Fibroblast of villous mesenchyme (primary cell): ENCODE results near the gene C6orf89. TPM values are rescaled to one million over a fixed set of nuclear protein-coding genes. Genes with fewer than 3 reads are reported as not detected.

ENCODE experiments used
- DNase-seq: peaks from one replicate; pipeline ENCODE4 v3.0.0-alpha.2; 2010; ENCODE audit warnings: low read depth
- H3K4me3 ChIP-seq: 2 replicates; pipeline ENCODE4 v1.5.1; 2011; ENCODE audit warnings: low read depth, mild to moderate bottlenecking, low read length
- total RNA-seq: library from RNA; depleted of rRNA; stranded (reverse); fragments of >200 nt; gene quantifications from 2 replicates; pipeline ENCODE4 v1.2.3, GENCODE V29; 2012
- TF ChIP-seq, protein P1 (sequence below): IDR thresholded peaks from 2 replicates; pipeline ENCODE4 v1.5.1; 2012; ENCODE audit warnings: low read depth, mild to moderate bottlenecking, low read length; ENCODE audit not compliant: insufficient read depth

C6orf89 gene
- total RNA-seq, 1 donor: 63.9 TPM

DNA sequence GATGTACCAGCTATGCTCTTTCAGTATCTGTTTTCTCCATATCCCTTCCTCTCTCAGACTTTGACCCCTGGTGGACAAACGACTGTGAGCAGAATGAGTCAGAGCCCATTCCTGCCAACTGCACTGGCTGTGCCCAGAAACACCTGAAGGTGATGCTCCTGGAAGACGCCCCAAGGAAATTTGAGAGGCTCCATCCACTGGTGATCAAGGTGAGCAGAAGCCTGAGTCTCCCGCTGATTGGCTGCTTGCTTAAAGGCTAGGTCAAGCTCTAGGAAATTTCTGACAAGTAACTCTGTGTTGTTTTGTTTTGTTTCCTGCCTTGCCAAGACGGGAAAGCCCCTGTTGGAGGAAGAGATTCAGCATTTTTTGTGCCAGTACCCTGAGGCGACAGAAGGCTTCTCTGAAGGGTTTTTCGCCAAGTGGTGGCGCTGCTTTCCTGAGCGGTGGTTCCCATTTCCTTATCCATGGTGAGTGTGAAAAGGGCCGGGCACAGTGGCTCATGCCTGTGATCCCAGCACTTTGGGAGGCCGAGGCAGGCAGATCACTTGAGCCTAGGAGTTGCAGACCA, 28.6 kb downstream of the C6orf89 start:
- DNase-seq: peak; percentile 45
- TF ChIP-seq, protein P1, sequence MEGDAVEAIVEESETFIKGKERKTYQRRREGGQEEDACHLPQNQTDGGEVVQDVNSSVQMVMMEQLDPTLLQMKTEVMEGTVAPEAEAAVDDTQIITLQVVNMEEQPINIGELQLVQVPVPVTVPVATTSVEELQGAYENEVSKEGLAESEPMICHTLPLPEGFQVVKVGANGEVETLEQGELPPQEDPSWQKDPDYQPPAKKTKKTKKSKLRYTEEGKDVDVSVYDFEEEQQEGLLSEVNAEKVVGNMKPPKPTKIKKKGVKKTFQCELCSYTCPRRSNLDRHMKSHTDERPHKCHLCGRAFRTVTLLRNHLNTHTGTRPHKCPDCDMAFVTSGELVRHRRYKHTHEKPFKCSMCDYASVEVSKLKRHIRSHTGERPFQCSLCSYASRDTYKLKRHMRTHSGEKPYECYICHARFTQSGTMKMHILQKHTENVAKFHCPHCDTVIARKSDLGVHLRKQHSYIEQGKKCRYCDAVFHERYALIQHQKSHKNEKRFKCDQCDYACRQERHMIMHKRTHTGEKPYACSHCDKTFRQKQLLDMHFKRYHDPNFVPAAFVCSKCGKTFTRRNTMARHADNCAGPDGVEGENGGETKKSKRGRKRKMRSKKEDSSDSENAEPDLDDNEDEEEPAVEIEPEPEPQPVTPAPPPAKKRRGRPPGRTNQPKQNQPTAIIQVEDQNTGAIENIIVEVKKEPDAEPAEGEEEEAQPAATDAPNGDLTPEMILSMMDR: peak; percentile 47
- H3K4me3 ChIP-seq: no peak overlapping the region

DNA sequence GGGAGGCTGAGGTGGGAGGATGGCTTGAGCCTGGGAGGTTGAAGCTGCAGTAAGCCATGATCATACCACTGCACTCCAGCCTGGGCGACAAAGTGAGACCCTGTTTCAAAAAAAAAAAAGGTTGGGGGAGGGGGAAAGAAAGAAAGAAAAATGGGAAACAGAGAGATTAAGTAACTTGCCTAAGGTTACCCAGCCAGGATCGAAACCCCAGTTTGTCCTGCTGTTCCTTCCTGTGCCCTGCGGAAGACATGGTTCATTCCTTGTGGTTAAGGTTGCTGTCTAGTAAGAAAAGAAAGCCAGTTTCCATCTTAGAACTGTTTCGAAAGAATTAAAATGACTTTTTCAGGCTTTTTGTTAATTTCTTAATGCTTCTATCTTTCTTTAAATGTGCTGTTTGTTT, 29.8 kb downstream of the C6orf89 start:
- TF ChIP-seq, protein P1: no peak
- H3K4me3 ChIP-seq: no peak overlapping the region
- no peak for DNase-seq

DNA sequence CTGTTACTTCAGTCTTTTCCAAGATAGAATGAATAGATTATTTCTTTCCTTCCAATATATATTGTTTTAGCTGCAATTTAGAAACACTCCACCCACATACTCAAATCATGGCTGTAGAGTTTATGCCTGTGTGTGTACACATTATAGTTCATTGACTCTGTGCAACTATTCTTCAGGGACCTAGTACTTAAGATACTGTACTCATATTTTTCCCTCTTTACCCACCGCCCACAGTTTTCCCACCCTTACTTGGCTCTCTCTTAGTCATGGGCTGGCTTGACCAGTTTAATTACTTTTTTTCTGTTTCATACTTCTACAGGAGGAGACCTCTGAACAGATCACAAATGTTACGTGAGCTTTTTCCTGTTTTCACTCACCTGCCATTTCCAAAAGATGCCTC, 30.4 kb downstream of the C6orf89 start:
- DNase-seq: no peak
- TF ChIP-seq, protein P1: no peak
- no peak overlapping the region for H3K4me3 ChIP-seq

DNA sequence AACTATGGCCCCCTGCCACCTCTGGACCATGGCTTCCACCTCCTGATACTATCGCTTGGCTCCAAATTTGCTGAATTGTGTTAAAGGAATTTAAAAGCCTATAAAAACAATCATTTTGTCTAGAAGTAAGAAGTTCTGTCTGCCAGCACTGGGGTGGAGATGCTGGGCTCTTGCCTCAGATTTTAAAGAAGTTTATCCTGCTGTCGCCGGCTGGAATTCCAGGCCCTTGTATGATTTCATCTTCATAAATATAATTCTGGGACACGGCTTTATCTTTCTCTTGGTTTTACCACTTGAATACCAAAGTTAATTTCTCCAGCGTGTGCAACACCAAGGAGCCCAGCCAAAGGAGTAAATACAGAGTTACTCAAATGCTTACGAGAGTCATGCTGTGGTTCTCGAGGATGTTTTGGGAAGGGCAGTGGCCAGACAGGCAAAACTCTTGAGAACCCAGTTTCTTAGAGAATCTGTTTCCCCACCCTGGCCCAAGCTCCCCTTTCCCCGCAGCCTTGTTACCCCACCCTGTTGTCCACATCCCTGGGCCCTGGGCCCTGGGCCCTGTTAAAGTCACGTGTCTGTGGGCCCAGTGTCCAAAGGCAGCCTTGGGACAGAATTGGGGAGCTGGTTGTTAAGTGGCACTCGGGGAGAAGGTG, 31.9 kb downstream of the C6orf89 start:
- TF ChIP-seq, protein P1: no peak
- DNase-seq: peak; percentile 88
- no peak overlapping the region for H3K4me3 ChIP-seq

DNA sequence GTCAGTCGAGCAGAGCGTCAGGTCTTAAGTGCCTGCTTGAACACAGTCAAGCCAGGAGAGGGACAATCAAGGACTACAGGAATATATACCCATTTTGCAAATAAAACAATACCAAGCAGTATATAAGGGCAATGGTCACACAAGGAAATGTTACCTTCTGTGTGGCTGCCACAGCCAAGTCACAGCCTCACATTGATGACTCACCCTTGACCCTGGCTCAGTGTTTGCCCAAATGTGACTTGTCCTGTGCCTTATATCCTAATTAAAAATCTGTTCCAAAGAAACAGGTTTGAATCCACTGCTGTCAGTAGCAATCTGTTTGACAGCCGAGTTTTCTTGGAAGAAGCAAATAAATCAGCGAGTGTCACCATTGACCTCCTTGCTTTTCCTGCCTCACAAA, 34.3 kb downstream of the C6orf89 start:
- TF ChIP-seq, protein P1: no peak
- DNase-seq: no peak
- H3K4me3 ChIP-seq: no peak overlapping the region

DNA sequence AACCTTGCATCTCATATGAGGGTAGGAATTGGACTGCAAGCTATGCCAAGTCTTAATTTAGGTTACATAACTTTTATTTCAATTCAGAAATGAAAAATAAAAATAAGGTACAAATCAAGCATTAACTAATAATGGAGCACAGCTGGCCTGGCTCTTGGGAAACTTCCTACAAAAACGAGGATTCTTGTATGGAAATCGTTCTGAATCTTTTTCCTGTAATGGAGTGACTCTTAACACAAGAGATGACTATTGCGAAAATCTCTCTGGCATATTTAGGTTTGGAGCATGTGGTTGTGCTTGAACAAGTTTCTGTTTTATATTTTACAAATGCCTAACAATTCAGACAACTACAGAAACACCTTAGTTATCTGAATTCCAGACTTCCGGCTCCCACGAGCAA, 34.8 kb downstream of the C6orf89 start:
- TF ChIP-seq, protein P1: no peak
- no peak overlapping the region for H3K4me3 ChIP-seq
- DNase-seq: peak; percentile 82

DNA sequence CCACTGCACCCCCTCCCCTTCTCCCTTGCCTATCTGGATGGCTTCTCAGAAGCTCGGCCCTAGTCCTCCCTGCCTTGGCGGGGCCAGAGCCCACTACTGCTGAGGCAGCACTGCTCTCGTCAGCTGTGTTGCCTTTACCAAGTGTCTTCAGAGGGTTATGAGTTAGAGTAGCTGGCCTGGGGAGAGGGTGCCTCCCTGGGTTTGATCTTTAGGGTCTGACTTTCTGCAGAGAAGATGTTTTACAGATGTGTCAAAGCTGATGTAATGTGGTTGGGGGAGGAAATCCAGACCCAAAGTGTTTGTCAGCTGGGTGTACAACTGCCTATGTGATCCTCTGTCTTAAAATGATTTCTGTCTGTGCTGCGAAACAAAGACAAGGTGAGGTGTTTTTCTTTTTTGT, 38.4 kb downstream of the C6orf89 start:
- no peak overlapping the region for H3K4me3 ChIP-seq
- TF ChIP-seq, protein P1: no peak
- peak; percentile 78 for DNase-seq
